NCI-H2107 treated with DMSO at 0.1 percent for 48 hours (cell line): ENCODE results near the gene RANBP1.

Source experiments
- DNase-seq: peaks from one replicate; lab custom pipeline; 2025; ENCODE audit not compliant: unreplicated experiment; lab: John Stamatoyannopoulos, UW

RANBP1 gene

GRCh38 chr22:20123366-20124082 is 7.6 kb downstream of the RANBP1 start:
- no peak for DNase-seq

GRCh38 chr22:20124083-20124787 is 8.3 kb downstream of the RANBP1 start:
- DNase-seq = no peak

- no peak for DNase-seq
These were observed 9.6 kb downstream of the RANBP1 start for GRCh38 chr22:20125201-20126174.

- peak; percentile 12 for DNase-seq
These were observed 10.6 kb downstream of the RANBP1 start for GRCh38 chr22:20126284-20127029.

- DNase-seq = no peak
These were observed 11.5 kb downstream of the RANBP1 start for GRCh38 chr22:20127318-20127868.

GRCh38 chr22:20127869-20128618 is 12.1 kb downstream of the RANBP1 start:
- no peak for DNase-seq

GRCh38 chr22:20128619-20128901 is 12.7 kb downstream of the RANBP1 start:
- no peak for DNase-seq

GRCh38 chr22:20128902-20129746 is 13.2 kb downstream of the RANBP1 start:
- DNase-seq = peak; percentile 19

GRCh38 chr22:20129747-20130014 is 13.8 kb downstream of the RANBP1 start:
- DNase-seq = no peak

GRCh38 chr22:20130319-20130718 is 14.4 kb downstream of the RANBP1 start:
- no peak for DNase-seq

GRCh38 chr22:20130731-20131596 is 15.1 kb downstream of the RANBP1 start:
- no peak for DNase-seq

GRCh38 chr22:20131597-20131858 is 15.6 kb downstream of the RANBP1 start, which contains the start of gene ZDHHC8:
ZDHHC8 (plus strand) TSS chr22:20131804; CDS start chr22:20131948, 144 bp downstream.
- DNase-seq = no peak

- no peak for DNase-seq
These were observed 16.2 kb downstream of the RANBP1 start for GRCh38 chr22:20131859-20132685.

- DNase-seq = no peak
These were observed 16.9 kb downstream of the RANBP1 start for GRCh38 chr22:20132686-20133246.

- no peak for DNase-seq
These were observed 18.1 kb downstream of the RANBP1 start for GRCh38 chr22:20133930-20134549.

- no peak for DNase-seq
These were observed 19.4 kb downstream of the RANBP1 start for GRCh38 chr22:20135265-20135664.
